Common myeloid progenitor, CD34-positive (primary cell): ENCODE measurements around the gene FICD.

ENCODE experiments used
- CTCF ChIA-PET: fragments of 350-600 bp; sonication (Branson Sonifier 250); formaldehyde crosslinking; loops from one replicate; lab custom pipeline; 2021; ENCODE audit warnings: antibody characterized with exemption; lab: Charles Lee
- POLR2A ChIA-PET: fragments of 350-600 bp; sonication (Branson Sonifier 250); formaldehyde crosslinking; loops from one replicate; lab custom pipeline; 2021; ENCODE audit warnings: antibody characterized with exemption; lab: Charles Lee
- DNase-seq, 3 donors: peaks; one replicate each; pipeline versions ENCODE4 v3.0.0 to v3.0.0-alpha.2; 2013
- H3K27ac ChIP-seq, 2 experiments: 1 replicate in 1 of 2; 2 replicates in 1 of 2; pipeline ENCODE4 v1.7.0; 2013; ENCODE audit warnings: inconsistent platforms in 2 of 2, low read length in 2 of 2, mild to moderate bottlenecking in 2 of 2, low read depth in 1 of 2, moderate library complexity in 1 of 2; ENCODE audit not compliant: severe bottlenecking in 2 of 2, insufficient read depth in 1 of 2, poor library complexity in 1 of 2
- H3K27me3 ChIP-seq, 5 experiments: replicated peaks in 2 of 5; 1 replicate in 3 of 5; 2 replicates in 2 of 5; pipeline versions ENCODE4 v1.6.1 to v1.7.0; 2013; ENCODE audit warnings: low read length in 4 of 5, mild to moderate bottlenecking in 2 of 5, moderate library complexity in 2 of 5, inconsistent platforms in 1 of 5; ENCODE audit not compliant: insufficient read depth in 5 of 5, control insufficient read depth in 4 of 5
- H3K36me3 ChIP-seq, 4 experiments: 1 replicate in 2 of 4; 2 replicates in 2 of 4; pipeline versions ENCODE4 v1.6.1 to v1.7.0; 2013; ENCODE audit warnings: low read length in 3 of 4, control low read depth in 1 of 4, mild to moderate bottlenecking in 1 of 4; ENCODE audit not compliant: control insufficient read depth in 4 of 4, insufficient read depth in 4 of 4
- H3K4me1 ChIP-seq, 4 experiments: 1 replicate in 3 of 4; 2 replicates in 1 of 4; pipeline versions ENCODE4 v1.6.1 to v1.7.1; 2013; ENCODE audit warnings: low read length in 3 of 4, mild to moderate bottlenecking in 3 of 4, control low read depth in 1 of 4, inconsistent platforms in 1 of 4, moderate library complexity in 1 of 4; ENCODE audit not compliant: control insufficient read depth in 4 of 4, insufficient read depth in 4 of 4; ENCODE audit errors: control extremely low read depth in 1 of 4
- H3K4me3 ChIP-seq, 7 experiments: 1 replicate in 4 of 7; 2 replicates in 3 of 7; pipeline versions ENCODE4 v1.5.1 to v1.7.0; 2013; ENCODE audit warnings: mild to moderate bottlenecking in 7 of 7, low read length in 6 of 7, moderate library complexity in 6 of 7, inconsistent platforms in 2 of 7, low read depth in 2 of 7, control low read depth in 1 of 7; ENCODE audit not compliant: insufficient read depth in 4 of 7, control insufficient read depth in 1 of 7; ENCODE audit errors: extremely low read depth in 1 of 7
- H3K9me3 ChIP-seq, 5 experiments: 1 replicate in 4 of 5; 2 replicates in 1 of 5; pipeline versions ENCODE4 v1.6.1 to v1.7.1; 2013; ENCODE audit warnings: low read length in 4 of 5, mild to moderate bottlenecking in 2 of 5, inconsistent platforms in 1 of 5, low read depth in 1 of 5, moderate library complexity in 1 of 5; ENCODE audit not compliant: control insufficient read depth in 4 of 5, insufficient read depth in 2 of 5; ENCODE audit errors: control extremely low read depth in 1 of 5
- whole genome bisulfite sequencing: methylation state at CpG from one replicate; pipeline ENCODE4 v1.1.5; 2013; ENCODE audit not compliant: insufficient coverage; 5-methylcytosine and 5-hydroxymethylcytosine counted together

The FICD gene

DNA sequence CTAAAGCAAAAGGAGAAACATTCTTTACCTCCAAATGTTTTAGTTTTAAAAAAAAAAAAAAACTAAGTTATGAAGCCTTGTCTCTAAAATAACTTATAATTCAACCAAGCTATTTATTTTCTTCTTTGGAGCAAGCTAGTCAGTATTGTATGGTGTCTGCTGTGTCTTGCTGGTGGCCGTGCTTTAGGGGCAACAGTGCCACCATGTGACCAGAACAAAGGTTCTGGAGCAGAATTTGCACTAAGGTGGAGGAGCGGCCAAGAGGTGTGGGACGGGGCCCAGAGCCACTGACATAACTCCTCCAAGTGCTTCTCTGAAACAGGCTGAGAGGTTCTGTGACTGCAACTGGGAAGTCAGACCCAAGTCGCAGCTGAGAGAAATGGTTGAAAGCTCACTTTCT is 4.5 kb downstream of the FICD start:
- WGBS, result 93% methylated on average over 2 of the region's 4 CpGs
- H3K4me3 ChIP-seq, result no peak overlapping the region
- peaks cover 24 to 76% (median 59%) of the 10 kb centered on the region in 4 experiments for H3K36me3 ChIP-seq
- ChIA-PET CTCF (interaction anchor here (0.6 to 2.6 kb wide), 4 partner anchors 10 to 532 kb away, joined by 3 to 13 read pairs (median 4); no protein-coding TSS in a partner anchor), POLR2A (interaction anchor here (0.6 kb wide), 1 partner anchor 13 kb away, joined by 3 read pairs; no protein-coding TSS in a partner anchor)
- peaks cover 0 to 12% (median 10%) of the 10 kb centered on the region in 4 experiments for H3K4me1 ChIP-seq
- H3K27ac ChIP-seq, result no peak overlapping the region
- no peaks in the 10 kb centered on the region for H3K9me3 ChIP-seq
- H3K27me3 ChIP-seq, result no peaks in the 10 kb centered on the region
- peak; percentile 15 to 25 (median 19) for DNase-seq

DNA sequence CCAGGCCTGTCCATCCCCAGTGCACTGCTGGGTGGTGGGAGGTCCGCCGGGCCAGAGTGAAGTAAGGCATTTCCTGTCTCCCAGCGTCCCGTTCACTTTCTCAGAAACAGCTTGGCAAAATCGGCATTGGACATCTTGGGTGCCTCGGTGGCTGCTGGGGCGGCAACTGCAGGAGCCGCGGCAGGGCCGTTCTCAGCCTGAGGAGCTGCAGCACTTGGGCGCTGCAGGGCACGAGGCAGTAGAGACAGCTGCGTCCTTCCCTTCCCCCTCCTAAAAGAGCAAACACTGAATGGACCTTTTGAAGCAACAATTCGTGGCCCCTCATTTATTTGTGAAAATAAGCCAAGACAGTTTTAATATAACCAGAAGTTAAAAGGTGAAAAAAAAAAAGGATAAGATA is 8.3 kb downstream of the FICD start:
- H3K27ac ChIP-seq, result no peak overlapping the region
- no peak for DNase-seq
- 94% methylated on average over 13 of the region's 14 CpGs for WGBS
- peaks cover 36 to 97% (median 76%) of the 10 kb centered on the region in 4 experiments for H3K36me3 ChIP-seq
- ChIA-PET POLR2A (no interaction called here), CTCF (interaction anchor here (0.6 to 1.8 kb wide), 3 partner anchors 8 to 11 kb away, joined by 3 to 5 read pairs (median 5); no protein-coding TSS in a partner anchor)
- H3K27me3 ChIP-seq, result no peaks in the 10 kb centered on the region
- H3K4me1 ChIP-seq, result no peaks in the 10 kb centered on the region
- no peak overlapping the region for H3K4me3 ChIP-seq
- H3K9me3 ChIP-seq, result no peaks in the 10 kb centered on the region

DNA sequence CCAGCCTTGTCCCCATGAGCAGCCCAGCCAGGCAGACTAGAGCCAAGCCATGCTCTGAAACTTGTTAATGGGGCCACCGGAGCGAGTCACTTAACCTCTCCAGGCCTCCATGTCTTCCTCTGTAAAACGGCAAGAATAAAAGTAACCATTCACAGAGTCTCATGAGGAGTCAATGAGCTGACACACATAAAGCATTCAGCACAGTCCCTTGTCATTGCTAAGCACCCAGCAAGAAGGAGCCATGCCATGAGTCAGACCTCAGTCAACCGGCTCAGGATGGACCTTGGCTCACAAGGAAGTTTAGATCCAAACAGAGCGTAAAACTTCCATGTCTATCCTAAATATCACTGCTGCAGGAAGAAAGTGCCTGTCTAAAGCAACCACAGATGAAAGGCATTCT is 10.6 kb downstream of the FICD start:
- Histone ChIP-seq H3K36me3 (peaks cover 44 to 96% (median 76%) of the 10 kb centered on the region in 4 experiments), H3K4me3 (no peak overlapping the region), H3K27ac (no peak overlapping the region), H3K4me1 (no peaks in the 10 kb centered on the region), H3K27me3 (no peaks in the 10 kb centered on the region), H3K9me3 (no peaks in the 10 kb centered on the region)
- POLR2A ChIA-PET, result no interaction called here
- no peak for DNase-seq
- CTCF ChIA-PET, result no interaction called here
- 95% methylated on average over 4 of the region's 5 CpGs for WGBS

DNA sequence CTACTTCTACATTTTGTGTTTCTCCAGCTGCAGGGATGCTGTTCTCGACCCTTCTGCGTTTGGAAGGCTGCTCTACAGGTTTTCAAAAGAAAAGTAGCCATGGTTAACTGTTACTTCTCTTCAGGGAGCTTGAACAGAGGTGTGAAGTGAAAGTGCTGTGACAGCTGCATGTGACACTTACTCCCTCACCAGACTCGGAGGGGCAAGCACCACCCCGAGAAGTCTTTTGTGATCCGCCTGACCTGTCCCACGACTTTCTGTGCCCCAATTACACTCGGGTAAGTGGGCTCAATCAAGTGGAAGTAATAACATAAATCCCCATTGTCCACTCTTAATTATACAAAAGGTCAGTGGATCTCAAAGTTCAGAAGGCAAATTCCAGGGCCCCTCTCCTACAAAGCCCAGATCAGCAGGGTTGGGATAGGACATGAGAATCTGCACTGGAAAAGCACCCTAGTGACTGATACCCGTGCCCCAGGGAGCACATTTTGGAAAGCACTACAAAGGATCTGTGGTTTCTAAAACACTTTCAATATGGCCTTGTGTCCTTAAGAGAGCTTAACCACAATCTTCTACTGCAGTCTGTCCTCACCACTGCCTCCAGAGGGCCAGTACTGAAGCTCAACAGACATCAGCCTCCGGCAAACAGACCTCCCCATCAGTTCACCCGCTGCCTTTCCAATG is 11.5 kb downstream of the FICD start:
- 95% methylated on average over 10 of the region's 10 CpGs for WGBS
- H3K27ac ChIP-seq, result no peak overlapping the region

DNA sequence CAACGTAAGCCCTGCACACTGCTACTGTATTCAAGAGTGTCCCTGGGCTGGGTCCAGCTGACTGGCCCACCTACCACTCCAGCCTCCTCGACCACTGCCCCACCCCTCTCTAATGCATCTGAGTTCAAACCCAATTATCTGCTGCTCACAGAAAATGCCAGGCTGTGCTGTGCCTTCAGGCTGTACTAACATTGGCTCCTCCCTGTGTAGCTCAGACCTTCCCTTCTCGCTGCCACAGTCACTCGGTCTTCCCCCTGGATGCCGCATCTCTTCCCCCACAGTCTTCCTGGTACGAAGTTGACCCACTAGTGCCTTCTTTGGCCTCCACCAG is 12.1 kb downstream of the FICD start:
- Histone ChIP-seq H3K4me3 (no peak overlapping the region), H3K36me3 (peaks cover 40 to 93% (median 73%) of the 10 kb centered on the region in 4 experiments), H3K27ac (no peak overlapping the region), H3K9me3 (no peaks in the 10 kb centered on the region), H3K27me3 (no peaks in the 10 kb centered on the region), H3K4me1 (no peaks in the 10 kb centered on the region)
- DNase-seq, result no peak
- POLR2A ChIA-PET, result no interaction called here
- CTCF ChIA-PET, result interaction anchor here (1.5 kb wide), 1 partner anchor 10 kb away, joined by 3 read pairs; no protein-coding TSS in a partner anchor
- WGBS, result 99% methylated on average over 6 of the region's 6 CpGs

More for the DNA sequence above, 11.5 kb downstream of the FICD start:
- Histone ChIP-seq H3K4me1 (no peaks in the 10 kb centered on the region), H3K27me3 (no peaks in the 10 kb centered on the region), H3K9me3 (no peaks in the 10 kb centered on the region), H3K36me3 (peaks cover 39 to 93% (median 72%) of the 10 kb centered on the region in 4 experiments), H3K4me3 (no peak overlapping the region)
- no peak for DNase-seq
- ChIA-PET POLR2A (no interaction called here), CTCF (interaction anchor here (1.5 kb wide), 1 partner anchor 9 kb away, joined by 3 read pairs; no protein-coding TSS in a partner anchor)

DNA sequence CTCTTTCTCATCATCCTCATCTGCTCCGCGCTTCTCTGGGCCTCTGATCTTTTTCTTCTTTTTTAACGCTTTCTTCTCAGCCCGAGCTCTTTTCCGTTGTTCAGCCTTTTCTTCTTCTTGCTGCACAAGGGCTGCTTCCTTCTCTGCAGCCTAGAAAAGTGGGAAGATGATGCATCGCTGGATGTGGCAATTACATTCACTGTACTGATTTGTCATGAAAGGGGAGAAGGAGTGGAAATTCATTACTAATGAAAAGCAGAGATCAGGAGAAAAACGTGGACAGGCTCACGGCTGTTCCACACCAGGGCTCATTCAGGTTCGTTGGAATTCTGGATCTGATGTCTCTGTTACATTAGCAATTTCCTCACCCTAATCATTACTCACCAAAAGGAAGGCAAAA is 15.1 kb downstream of the FICD start:
- ChIA-PET POLR2A (no interaction called here), CTCF (interaction anchor here (0.5 to 0.7 kb wide), 2 partner anchors 11 to 424 kb away, joined by 3 read pairs; no protein-coding TSS in a partner anchor)
- Histone ChIP-seq H3K36me3 (peaks cover 32 to 82% (median 64%) of the 10 kb centered on the region in 4 experiments), H3K27ac (no peak overlapping the region), H3K4me3 (no peak overlapping the region), H3K27me3 (no peaks in the 10 kb centered on the region), H3K4me1 (no peaks in the 10 kb centered on the region), H3K9me3 (no peaks in the 10 kb centered on the region)
- WGBS, result 92% methylated on average over 7 of the region's 9 CpGs
- DNase-seq, result no peak
